ENCODE measurements around the gene MFN2. TPM values are rescaled to one million over a fixed set of nuclear protein-coding genes. Genes with fewer than 3 reads are reported as not detected.
"Not testable (repeated sequence)": the region's sequence is repeated elsewhere in the genome, so short reads cannot be mapped to it uniquely, and the experiment has no call there.

The MFN2 gene
- total RNA-seq, 1 donor from 2014 or later = 78.9 TPM

DNA sequence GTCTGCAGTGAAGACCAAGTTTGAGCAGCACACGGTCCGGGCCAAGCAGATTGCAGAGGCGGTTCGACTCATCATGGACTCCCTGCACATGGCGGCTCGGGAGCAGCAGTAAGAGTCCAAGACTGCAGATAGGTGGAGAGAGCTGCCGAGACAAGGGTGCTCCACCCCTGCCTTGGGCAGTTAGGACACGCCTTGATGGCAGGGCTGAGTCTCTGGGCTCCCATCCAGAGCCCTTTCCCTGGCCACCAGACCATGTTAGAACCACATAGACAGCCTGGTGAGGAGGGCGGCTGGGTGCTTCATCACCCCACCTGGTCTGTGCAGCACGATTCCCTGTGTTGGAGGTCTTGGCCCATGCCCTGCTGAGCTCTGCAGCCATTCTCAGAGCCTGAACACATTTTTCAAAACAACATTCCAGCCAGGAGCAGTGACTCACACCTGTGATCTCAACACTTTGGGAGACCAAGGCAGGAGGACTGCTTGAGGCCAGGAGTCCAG, 21.8 kb downstream of the MFN2 start:
- TF ChIP-seq, protein P1, sequence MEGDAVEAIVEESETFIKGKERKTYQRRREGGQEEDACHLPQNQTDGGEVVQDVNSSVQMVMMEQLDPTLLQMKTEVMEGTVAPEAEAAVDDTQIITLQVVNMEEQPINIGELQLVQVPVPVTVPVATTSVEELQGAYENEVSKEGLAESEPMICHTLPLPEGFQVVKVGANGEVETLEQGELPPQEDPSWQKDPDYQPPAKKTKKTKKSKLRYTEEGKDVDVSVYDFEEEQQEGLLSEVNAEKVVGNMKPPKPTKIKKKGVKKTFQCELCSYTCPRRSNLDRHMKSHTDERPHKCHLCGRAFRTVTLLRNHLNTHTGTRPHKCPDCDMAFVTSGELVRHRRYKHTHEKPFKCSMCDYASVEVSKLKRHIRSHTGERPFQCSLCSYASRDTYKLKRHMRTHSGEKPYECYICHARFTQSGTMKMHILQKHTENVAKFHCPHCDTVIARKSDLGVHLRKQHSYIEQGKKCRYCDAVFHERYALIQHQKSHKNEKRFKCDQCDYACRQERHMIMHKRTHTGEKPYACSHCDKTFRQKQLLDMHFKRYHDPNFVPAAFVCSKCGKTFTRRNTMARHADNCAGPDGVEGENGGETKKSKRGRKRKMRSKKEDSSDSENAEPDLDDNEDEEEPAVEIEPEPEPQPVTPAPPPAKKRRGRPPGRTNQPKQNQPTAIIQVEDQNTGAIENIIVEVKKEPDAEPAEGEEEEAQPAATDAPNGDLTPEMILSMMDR (conservative IDR thresholded peaks at IDR 0.05) = no peak
- Mint-ChIP-seq H3K27me3 (ENCODE audit: low read depth) (no peaks in the 10 kb centered on the region), H3K27ac (ENCODE audit: unreplicated experiment) (no peak overlapping the region), H3K4me3 (no peak overlapping the region), H3K36me3 (ENCODE audit: low read depth) (peaks cover 16% of the 10 kb centered on the region), H3K4me1 (peaks cover 6% of the 10 kb centered on the region), H3K9me3 (no peaks in the 10 kb centered on the region)
- no peak for DNase-seq (ENCODE audit: low read depth, low spot score)

DNA sequence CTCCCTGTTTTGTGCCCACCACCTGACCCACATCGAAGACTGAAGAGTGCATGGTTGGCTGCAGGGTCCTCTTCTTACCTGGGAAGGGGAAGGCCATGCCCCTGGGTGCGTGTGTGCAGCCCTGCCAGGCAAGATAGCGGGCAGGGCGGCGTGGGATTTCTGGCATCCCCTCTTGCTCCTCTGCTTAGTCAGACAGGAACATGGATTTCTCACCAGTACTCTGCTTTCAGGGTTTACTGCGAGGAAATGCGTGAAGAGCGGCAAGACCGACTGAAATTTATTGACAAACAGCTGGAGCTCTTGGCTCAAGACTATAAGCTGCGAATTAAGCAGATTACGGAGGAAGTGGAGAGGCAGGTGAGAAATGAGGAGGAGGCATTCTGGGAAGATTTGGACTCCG, 23.5 kb downstream of the MFN2 start:
- H3K27ac Mint-ChIP-seq (ENCODE audit: unreplicated experiment) = no peak overlapping the region
- DNase-seq (ENCODE audit: low read depth, low spot score) = no peak

DNA sequence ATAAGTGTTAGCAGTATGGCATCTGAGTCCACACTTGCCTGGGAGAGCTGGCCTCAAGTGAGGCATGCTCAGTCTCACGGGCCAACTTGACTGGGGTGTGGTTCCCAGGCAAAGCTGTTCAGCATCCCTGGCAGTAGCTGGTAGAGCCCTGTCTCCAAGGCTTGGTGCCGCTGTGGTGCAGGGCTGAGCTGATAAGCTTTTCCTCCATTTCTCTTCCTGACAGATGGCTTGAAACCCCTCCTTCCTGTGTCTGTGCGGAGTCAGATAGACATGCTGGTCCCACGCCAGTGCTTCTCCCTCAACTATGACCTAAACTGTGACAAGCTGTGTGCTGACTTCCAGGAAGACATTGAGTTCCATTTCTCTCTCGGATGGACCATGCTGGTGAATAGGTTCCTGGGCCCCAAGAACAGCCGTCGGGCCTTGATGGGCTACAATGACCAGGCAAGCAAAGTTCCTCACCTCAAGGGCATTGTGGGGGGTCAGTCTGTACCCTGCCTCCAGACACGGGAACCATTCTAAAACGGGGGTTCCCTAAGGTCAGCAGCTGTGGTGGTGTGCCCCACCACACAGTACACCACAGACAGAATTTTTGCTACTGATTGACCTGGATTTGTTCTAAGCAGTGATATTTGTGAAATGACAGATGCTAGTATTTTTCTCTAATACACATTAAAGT, 25.4 kb downstream of the MFN2 start:
- TF ChIP-seq, protein P1 (conservative IDR thresholded peaks at IDR 0.05) = no peak
- no peaks in the 10 kb centered on the region for H3K27me3 Mint-ChIP-seq (ENCODE audit: low read depth)
- peaks cover 10% of the 10 kb centered on the region for H3K4me1 Mint-ChIP-seq
- H3K4me3 Mint-ChIP-seq = no peak overlapping the region
- no peak for DNase-seq (ENCODE audit: low read depth, low spot score)
- H3K36me3 Mint-ChIP-seq (ENCODE audit: low read depth) = peaks cover 31% of the 10 kb centered on the region
- H3K27ac Mint-ChIP-seq (ENCODE audit: unreplicated experiment) = no peak overlapping the region
- H3K9me3 Mint-ChIP-seq = no peaks in the 10 kb centered on the region

More for the DNA sequence above, 23.5 kb downstream of the MFN2 start:
- Mint-ChIP-seq H3K4me1 (peaks cover 10% of the 10 kb centered on the region), H3K9me3 (no peaks in the 10 kb centered on the region), H3K4me3 (no peak overlapping the region), H3K27me3 (ENCODE audit: low read depth) (no peaks in the 10 kb centered on the region), H3K36me3 (ENCODE audit: low read depth) (peaks cover 26% of the 10 kb centered on the region)
- TF ChIP-seq, protein P1 (conservative IDR thresholded peaks at IDR 0.05) = no peak

DNA sequence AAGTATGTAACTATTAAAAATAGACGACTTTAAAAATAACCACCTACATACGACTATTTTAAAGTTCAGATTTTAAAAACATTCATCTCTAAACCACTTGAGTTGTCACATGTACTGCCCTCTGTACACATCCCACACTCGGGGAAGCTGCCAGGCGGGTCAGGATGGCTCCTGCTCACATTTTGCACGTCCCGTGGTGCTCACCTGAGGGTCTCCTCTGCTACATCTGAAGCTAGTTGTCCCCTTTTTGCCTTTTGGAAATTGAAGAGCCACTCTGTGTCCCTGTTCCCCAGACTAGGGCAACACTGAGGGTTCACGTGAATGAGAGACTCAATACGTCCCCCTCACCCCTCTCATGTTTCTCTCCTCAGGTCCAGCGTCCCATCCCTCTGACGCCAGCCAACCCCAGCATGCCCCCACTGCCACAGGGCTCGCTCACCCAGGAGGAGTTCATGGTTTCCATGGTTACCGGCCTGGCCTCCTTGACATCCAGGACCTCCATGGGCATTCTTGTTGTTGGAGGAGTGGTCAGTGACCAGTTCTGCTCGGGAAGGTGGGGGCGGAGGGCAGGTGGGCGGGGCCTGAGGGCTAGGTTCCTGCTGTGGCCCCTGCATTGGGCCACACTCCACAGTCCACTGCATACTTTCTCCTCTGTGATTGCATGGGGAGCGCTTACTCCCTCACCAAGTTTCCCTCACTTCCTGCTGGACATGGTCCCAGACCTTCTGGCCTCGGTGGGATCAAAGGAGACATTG, 26.1 kb downstream of the MFN2 start:
- Mint-ChIP-seq H3K4me1 (peaks cover 10% of the 10 kb centered on the region), H3K9me3 (no peaks in the 10 kb centered on the region), H3K27ac (ENCODE audit: unreplicated experiment) (peak overlapping the region; percentile 43), H3K4me3 (no peak overlapping the region), H3K27me3 (ENCODE audit: low read depth) (no peaks in the 10 kb centered on the region), H3K36me3 (ENCODE audit: low read depth) (peaks cover 31% of the 10 kb centered on the region)
- TF ChIP-seq, protein P1 (conservative IDR thresholded peaks at IDR 0.05) = no peak
- no peak for DNase-seq (ENCODE audit: low read depth, low spot score)

DNA sequence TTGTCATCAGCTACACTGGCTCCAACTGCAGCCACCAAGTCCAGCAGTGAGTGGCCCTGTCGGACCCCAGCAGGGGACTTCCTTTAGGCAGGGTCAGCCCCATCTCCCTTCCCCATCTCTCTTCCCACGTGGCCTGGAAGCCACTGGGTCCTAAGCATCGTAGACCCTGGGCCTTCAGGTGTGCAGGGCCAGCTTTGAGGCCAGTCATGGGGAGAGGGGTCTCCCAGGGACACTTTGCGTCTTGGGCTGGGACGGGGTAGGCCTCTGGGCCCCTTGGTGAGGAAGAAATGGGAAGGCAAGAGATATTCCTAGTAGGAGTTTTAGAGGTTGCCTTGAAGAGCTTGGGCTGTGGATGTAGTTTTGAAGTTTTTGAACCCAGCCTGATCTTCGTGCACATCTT, 27.0 kb downstream of the MFN2 start:
- Mint-ChIP-seq H3K27me3 (ENCODE audit: low read depth) (no peaks in the 10 kb centered on the region), H3K36me3 (ENCODE audit: low read depth) (peaks cover 35% of the 10 kb centered on the region), H3K9me3 (no peaks in the 10 kb centered on the region), H3K4me3 (no peak overlapping the region), H3K4me1 (peaks cover 10% of the 10 kb centered on the region), H3K27ac (ENCODE audit: unreplicated experiment) (no peak overlapping the region)
- TF ChIP-seq, protein P1 (conservative IDR thresholded peaks at IDR 0.05) = no peak
- DNase-seq (ENCODE audit: low read depth, low spot score) = no peak

DNA sequence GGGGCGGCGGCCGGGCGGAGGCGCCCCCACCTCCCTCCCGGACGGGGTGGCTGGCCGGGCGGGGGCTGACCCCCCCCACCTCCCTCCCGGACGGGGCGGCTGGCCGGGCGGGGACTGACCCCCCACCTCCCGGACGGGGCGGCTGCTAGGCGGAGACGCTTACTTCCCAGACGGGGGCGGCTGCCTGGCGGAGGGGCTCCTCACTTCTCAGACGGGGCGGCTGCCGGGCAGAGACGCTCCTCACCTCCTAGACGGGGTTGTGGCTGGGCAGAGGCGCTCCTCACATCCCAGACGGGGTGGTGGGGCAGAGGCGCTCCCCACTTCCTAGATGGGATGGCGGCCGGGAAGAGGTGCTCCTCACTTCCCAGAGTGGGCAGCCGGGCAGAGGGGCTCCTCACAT, 28.1 kb downstream of the MFN2 start:
- H3K4me3 Mint-ChIP-seq; H3K27ac Mint-ChIP-seq (ENCODE audit: unreplicated experiment); DNase-seq (ENCODE audit: low read depth, low spot score); H3K27me3 Mint-ChIP-seq (ENCODE audit: low read depth); H3K4me1 Mint-ChIP-seq; H3K9me3 Mint-ChIP-seq: not testable (repeated sequence)
- peaks cover 31% of the 10 kb centered on the region for H3K36me3 Mint-ChIP-seq (ENCODE audit: low read depth)
